SH-SY5Y (cell line): Measurements from ENCODE around the gene ACVR1.

Experiments
- GATA2 ChIP-seq: IDR thresholded peaks from 2 replicates; pipeline ENCODE4 v1.6.1; 2011; ENCODE audit warnings: mild to moderate bottlenecking, low read depth, low read length
- GATA3 ChIP-seq: IDR thresholded peaks from 2 replicates; pipeline ENCODE4 v1.6.1; 2011; ENCODE audit warnings: low read depth, mild to moderate bottlenecking, low read length, moderate library complexity

- no peak for TF ChIP-seq GATA3
- TF ChIP-seq GATA2: no peak
Observed at GRCh38 chr2:157903151-157903550, 27.0 kb upstream of the ACVR1 start.
